Omental fat pad (tissue), 4 donors: ENCODE results near the gene LONRF2. TPM values are rescaled to one million over a fixed set of nuclear protein-coding genes. Genes with fewer than 3 reads are reported as not detected.

ENCODE experiments used
- ATAC-seq: fragments of 150-250 bp; one replicate; pipeline ENCODE4 v1.9.1; 2016; ENCODE audit warnings: mild to moderate bottlenecking, moderate library complexity; ENCODE audit not compliant: low FRiP score
- DNase-seq: peaks from one replicate; pipeline ENCODE4 v3.0.0-alpha.2; 2019; ENCODE audit warnings: low spot score
- total RNA-seq, 4 donors: library from RNA; depleted of rRNA; stranded (reverse); fragments of >200 nt; gene quantifications; one replicate each; pipeline ENCODE4 v1.1.0, GENCODE V29; 2016
- TF ChIP-seq, protein P1 (sequence below), 3 donors: fragments of 450-650 bp; IDR thresholded peaks; one replicate each; pipeline ENCODE4 v1.5.1; 2016 to 2017; ENCODE audit warnings: antibody characterized with exemption in 3 of 3, mild to moderate bottlenecking in 3 of 3, moderate library complexity in 2 of 3

Gene LONRF2
- total RNA-seq, 4 donors from 2014 or later = 2.5 to 32.8 (median 9.8) TPM

- DNase-seq (no peak), ATAC-seq (no peak)
- TF ChIP-seq, protein P1, sequence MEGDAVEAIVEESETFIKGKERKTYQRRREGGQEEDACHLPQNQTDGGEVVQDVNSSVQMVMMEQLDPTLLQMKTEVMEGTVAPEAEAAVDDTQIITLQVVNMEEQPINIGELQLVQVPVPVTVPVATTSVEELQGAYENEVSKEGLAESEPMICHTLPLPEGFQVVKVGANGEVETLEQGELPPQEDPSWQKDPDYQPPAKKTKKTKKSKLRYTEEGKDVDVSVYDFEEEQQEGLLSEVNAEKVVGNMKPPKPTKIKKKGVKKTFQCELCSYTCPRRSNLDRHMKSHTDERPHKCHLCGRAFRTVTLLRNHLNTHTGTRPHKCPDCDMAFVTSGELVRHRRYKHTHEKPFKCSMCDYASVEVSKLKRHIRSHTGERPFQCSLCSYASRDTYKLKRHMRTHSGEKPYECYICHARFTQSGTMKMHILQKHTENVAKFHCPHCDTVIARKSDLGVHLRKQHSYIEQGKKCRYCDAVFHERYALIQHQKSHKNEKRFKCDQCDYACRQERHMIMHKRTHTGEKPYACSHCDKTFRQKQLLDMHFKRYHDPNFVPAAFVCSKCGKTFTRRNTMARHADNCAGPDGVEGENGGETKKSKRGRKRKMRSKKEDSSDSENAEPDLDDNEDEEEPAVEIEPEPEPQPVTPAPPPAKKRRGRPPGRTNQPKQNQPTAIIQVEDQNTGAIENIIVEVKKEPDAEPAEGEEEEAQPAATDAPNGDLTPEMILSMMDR (IDR thresholded peaks at IDR 0.05) = no peak
Measured at GRCh38 chr2:100301881-100302584, 20.3 kb downstream of the LONRF2 start.

DNA sequence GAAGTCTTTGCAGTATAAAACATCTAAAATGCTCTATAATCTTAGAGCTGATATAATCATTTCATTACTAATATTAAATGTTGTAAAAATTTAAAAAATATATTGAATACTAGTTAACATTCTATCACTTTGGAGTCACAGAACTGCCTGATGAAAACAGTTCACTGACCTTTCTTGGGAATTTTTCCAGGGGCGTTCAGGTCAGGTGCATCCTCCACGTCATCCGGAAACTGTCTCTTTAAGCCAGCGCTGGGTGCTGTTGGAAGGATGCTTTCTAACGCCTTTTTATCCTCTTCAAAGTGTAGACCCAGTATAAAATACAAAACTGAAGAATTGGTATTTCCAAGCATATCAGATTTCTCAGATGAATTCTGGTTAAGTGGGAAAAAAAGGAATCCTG, 22.8 kb downstream of the LONRF2 start:
- TF ChIP-seq, protein P1 (IDR thresholded peaks at IDR 0.05) = no peak
- ATAC-seq = no peak
- no peak for DNase-seq

- TF ChIP-seq, protein P1 (IDR thresholded peaks at IDR 0.05) = no peak
- no peak for DNase-seq
- no peak for ATAC-seq
Measured at GRCh38 chr2:100297511-100297910, 24.8 kb downstream of the LONRF2 start.

- DNase-seq (no peak), ATAC-seq (no peak)
- TF ChIP-seq, protein P1 (IDR thresholded peaks at IDR 0.05) = no peak
Measured at GRCh38 chr2:100294162-100294497, 28.2 kb downstream of the LONRF2 start.

GRCh38 chr2:100293341-100294161, 28.8 kb downstream of the LONRF2 start:
- DNase-seq = no peak
- ATAC-seq = no peak

GRCh38 chr2:100292022-100292580, 30.2 kb downstream of the LONRF2 start:
- TF ChIP-seq, protein P1 (IDR thresholded peaks at IDR 0.05) = no peak
- peak; percentile 50 for DNase-seq

More at GRCh38 chr2:100293341-100294161, 28.8 kb downstream of the LONRF2 start:
- TF ChIP-seq, protein P1 (IDR thresholded peaks at IDR 0.05) = no peak

More at GRCh38 chr2:100292022-100292580, 30.2 kb downstream of the LONRF2 start:
- ATAC-seq = peak; percentile 92
